Measurements from ENCODE around the gene WDR88.

The WDR88 gene

GRCh38 chr19:33100894-33101644 is 30.8 kb upstream of the WDR88 start:
- Histone ChIP-seq H3K4me2 (ENCODE audit: low read length) (no peak overlapping the region), H3K27ac (ENCODE audit: low read depth, low read length) (no peak overlapping the region), H3K4me3 (ENCODE audit: low read length) (no peak overlapping the region), H3K36me3 (ENCODE audit: control insufficient read depth, low read length) (peaks cover 36% of the 10 kb centered on the region), H3K9me3 (ENCODE audit: control insufficient read depth, insufficient read depth, low read length) (no peaks in the 10 kb centered on the region), H4K20me1 (ENCODE audit: control insufficient read depth, insufficient read depth, low read depth, low read length) (no peaks in the 10 kb centered on the region), H3F3A (ENCODE audit: control insufficient read depth, insufficient read depth) (no peaks in the 10 kb centered on the region), H3K79me2 (ENCODE audit: control insufficient read depth, low read length) (no peaks in the 10 kb centered on the region), H3K4me1 (ENCODE audit: control insufficient read depth, low read length) (no peaks in the 10 kb centered on the region), H3K27me3 (ENCODE audit: control insufficient read depth, low read length) (no peaks in the 10 kb centered on the region), H3K9me2 (replicated peaks; ENCODE audit: control insufficient read depth, low read length) (no peaks in the 10 kb centered on the region)
- TF ChIP-seq EZH2phosphoT487 (IDR thresholded peaks at IDR 0.05; ENCODE audit: borderline replicate concordance, low read length) (no peak), CTCF (IDR thresholded peaks at IDR 0.05; ENCODE audit: low read depth, low read length, poor library complexity, severe bottlenecking) (no peak)

- TF ChIP-seq EZH2phosphoT487 (IDR thresholded peaks at IDR 0.05; ENCODE audit: borderline replicate concordance, low read length) (no peak), CTCF (IDR thresholded peaks at IDR 0.05; ENCODE audit: low read depth, low read length, poor library complexity, severe bottlenecking) (no peak)
- Histone ChIP-seq H3K4me3 (ENCODE audit: low read length) (no peak overlapping the region), H3K4me2 (ENCODE audit: low read length) (no peak overlapping the region), H3F3A (ENCODE audit: control insufficient read depth, insufficient read depth) (no peaks in the 10 kb centered on the region), H3K27ac (ENCODE audit: low read depth, low read length) (no peak overlapping the region), H3K9me3 (ENCODE audit: control insufficient read depth, insufficient read depth, low read length) (no peaks in the 10 kb centered on the region), H3K27me3 (ENCODE audit: control insufficient read depth, low read length) (no peaks in the 10 kb centered on the region), H3K36me3 (ENCODE audit: control insufficient read depth, low read length) (peaks cover 37% of the 10 kb centered on the region), H4K20me1 (ENCODE audit: control insufficient read depth, insufficient read depth, low read depth, low read length) (no peaks in the 10 kb centered on the region), H3K9me2 (replicated peaks; ENCODE audit: control insufficient read depth, low read length) (no peaks in the 10 kb centered on the region), H3K79me2 (ENCODE audit: control insufficient read depth, low read length) (no peaks in the 10 kb centered on the region), H3K4me1 (ENCODE audit: control insufficient read depth, low read length) (no peaks in the 10 kb centered on the region)
Observed at GRCh38 chr19:33102893-33103292, 29.0 kb upstream of the WDR88 start.

- H3K9me3 ChIP-seq (ENCODE audit: control insufficient read depth, insufficient read depth, low read length), result no peaks in the 10 kb centered on the region
- H3K4me2 ChIP-seq (ENCODE audit: low read length), result no peak overlapping the region
- no peaks in the 10 kb centered on the region for H3K4me1 ChIP-seq (ENCODE audit: control insufficient read depth, low read length)
- no peaks in the 10 kb centered on the region for H3K79me2 ChIP-seq (ENCODE audit: control insufficient read depth, low read length)
- no peaks in the 10 kb centered on the region for H3F3A ChIP-seq (ENCODE audit: control insufficient read depth, insufficient read depth)
- H3K27me3 ChIP-seq (ENCODE audit: control insufficient read depth, low read length), result no peaks in the 10 kb centered on the region
- no peaks in the 10 kb centered on the region for H3K9me2 ChIP-seq (replicated peaks; ENCODE audit: control insufficient read depth, low read length)
- no peak overlapping the region for H3K4me3 ChIP-seq (ENCODE audit: low read length)
- TF ChIP-seq CTCF (IDR thresholded peaks at IDR 0.05; ENCODE audit: low read depth, low read length, poor library complexity, severe bottlenecking), result no peak
- TF ChIP-seq EZH2phosphoT487 (IDR thresholded peaks at IDR 0.05; ENCODE audit: borderline replicate concordance, low read length), result no peak
- peaks cover 40% of the 10 kb centered on the region for H3K36me3 ChIP-seq (ENCODE audit: control insufficient read depth, low read length)
- no peaks in the 10 kb centered on the region for H4K20me1 ChIP-seq (ENCODE audit: control insufficient read depth, insufficient read depth, low read depth, low read length)
- no peak overlapping the region for H3K27ac ChIP-seq (ENCODE audit: low read depth, low read length)
Observed at GRCh38 chr19:33108161-33108560, 23.8 kb upstream of the WDR88 start.

All from DOHH2 (cell line).